Measurements from ENCODE around the gene RNF212.

DNA sequence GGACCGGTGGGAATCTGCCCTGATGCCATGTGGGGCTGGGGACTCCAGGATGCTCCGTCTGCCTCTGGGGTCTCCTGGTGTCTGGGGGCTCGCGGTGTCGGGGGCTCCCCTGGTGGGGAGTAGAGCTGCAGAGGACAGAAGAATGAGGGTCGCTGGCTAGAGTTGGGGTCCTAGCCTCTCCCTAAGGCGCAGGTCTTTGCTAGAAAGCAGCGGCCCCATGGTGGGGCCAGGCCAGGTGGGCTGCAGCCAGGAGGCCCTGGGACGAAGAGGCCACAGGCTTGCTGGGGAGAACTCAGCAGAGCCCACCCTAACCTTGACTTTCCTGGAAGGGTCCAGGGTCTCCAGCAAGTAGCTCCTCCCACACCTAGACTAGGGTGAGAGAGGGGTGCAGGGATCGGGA, 80.5 kb downstream of the RNF212 start:
- TF ChIP-seq, protein P1, sequence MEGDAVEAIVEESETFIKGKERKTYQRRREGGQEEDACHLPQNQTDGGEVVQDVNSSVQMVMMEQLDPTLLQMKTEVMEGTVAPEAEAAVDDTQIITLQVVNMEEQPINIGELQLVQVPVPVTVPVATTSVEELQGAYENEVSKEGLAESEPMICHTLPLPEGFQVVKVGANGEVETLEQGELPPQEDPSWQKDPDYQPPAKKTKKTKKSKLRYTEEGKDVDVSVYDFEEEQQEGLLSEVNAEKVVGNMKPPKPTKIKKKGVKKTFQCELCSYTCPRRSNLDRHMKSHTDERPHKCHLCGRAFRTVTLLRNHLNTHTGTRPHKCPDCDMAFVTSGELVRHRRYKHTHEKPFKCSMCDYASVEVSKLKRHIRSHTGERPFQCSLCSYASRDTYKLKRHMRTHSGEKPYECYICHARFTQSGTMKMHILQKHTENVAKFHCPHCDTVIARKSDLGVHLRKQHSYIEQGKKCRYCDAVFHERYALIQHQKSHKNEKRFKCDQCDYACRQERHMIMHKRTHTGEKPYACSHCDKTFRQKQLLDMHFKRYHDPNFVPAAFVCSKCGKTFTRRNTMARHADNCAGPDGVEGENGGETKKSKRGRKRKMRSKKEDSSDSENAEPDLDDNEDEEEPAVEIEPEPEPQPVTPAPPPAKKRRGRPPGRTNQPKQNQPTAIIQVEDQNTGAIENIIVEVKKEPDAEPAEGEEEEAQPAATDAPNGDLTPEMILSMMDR (IDR thresholded peaks at IDR 0.05; ENCODE audit: insufficient read depth, low read length) = no peak
- TF ChIP-seq POLR2AphosphoS5 (IDR thresholded peaks at IDR 0.05; ENCODE audit: low read depth) (no peak), GABPA (IDR thresholded peaks at IDR 0.05; ENCODE audit: low read depth) (no peak), SPI1 (IDR thresholded peaks at IDR 0.05; ENCODE audit: borderline replicate concordance, low read depth) (no peak)
- TF ChIP-seq, protein P2, sequence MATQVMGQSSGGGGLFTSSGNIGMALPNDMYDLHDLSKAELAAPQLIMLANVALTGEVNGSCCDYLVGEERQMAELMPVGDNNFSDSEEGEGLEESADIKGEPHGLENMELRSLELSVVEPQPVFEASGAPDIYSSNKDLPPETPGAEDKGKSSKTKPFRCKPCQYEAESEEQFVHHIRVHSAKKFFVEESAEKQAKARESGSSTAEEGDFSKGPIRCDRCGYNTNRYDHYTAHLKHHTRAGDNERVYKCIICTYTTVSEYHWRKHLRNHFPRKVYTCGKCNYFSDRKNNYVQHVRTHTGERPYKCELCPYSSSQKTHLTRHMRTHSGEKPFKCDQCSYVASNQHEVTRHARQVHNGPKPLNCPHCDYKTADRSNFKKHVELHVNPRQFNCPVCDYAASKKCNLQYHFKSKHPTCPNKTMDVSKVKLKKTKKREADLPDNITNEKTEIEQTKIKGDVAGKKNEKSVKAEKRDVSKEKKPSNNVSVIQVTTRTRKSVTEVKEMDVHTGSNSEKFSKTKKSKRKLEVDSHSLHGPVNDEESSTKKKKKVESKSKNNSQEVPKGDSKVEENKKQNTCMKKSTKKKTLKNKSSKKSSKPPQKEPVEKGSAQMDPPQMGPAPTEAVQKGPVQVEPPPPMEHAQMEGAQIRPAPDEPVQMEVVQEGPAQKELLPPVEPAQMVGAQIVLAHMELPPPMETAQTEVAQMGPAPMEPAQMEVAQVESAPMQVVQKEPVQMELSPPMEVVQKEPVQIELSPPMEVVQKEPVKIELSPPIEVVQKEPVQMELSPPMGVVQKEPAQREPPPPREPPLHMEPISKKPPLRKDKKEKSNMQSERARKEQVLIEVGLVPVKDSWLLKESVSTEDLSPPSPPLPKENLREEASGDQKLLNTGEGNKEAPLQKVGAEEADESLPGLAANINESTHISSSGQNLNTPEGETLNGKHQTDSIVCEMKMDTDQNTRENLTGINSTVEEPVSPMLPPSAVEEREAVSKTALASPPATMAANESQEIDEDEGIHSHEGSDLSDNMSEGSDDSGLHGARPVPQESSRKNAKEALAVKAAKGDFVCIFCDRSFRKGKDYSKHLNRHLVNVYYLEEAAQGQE (IDR thresholded peaks at IDR 0.05; ENCODE audit: insufficient replicate concordance, low read depth) = no peak

All from HL-60 (cell line).